Uterus (tissue), 4 donors: ENCODE data around the gene PLXNA4. TPM values are rescaled to one million over a fixed set of nuclear protein-coding genes. Genes with fewer than 3 reads are reported as not detected.

ENCODE experiments used
- DNase-seq, 2 donors: peaks; one replicate each; pipeline ENCODE4 v3.0.0-alpha.2; 2019 to 2020
- H3K27ac ChIP-seq, 2 donors: fragments of 200-600 bp; sonication (generic); 1 replicate in 1 of 2; 2 replicates in 1 of 2; pipeline ENCODE4 v1.5.1; 2016 to 2018
- H3K27me3 ChIP-seq, 2 donors: fragments of 200-600 bp; sonication (generic); one replicate each; pipeline ENCODE4 v1.5.1; 2018 to 2019; ENCODE audit warnings: control low read depth in 1 of 2
- H3K36me3 ChIP-seq, 2 donors: fragments of 200-600 bp; sonication (generic); one replicate each; pipeline ENCODE4 v1.5.1; 2019; ENCODE audit warnings: control low read depth in 1 of 2
- H3K4me1 ChIP-seq, 2 donors: fragments of 200-600 bp; sonication (generic); one replicate each; pipeline ENCODE4 v1.5.1; 2018 to 2019; ENCODE audit warnings: control low read depth in 1 of 2
- H3K4me3 ChIP-seq, 2 donors: fragments of 200-600 bp; sonication (generic); 1 replicate in 1 of 2; 2 replicates in 1 of 2; pipeline ENCODE4 v1.5.1; 2018 to 2019; ENCODE audit warnings: mild to moderate bottlenecking in 1 of 2
- H3K9me3 ChIP-seq, 2 donors: fragments of 200-600 bp; sonication (generic); one replicate each; pipeline ENCODE4 v1.5.1; 2019; ENCODE audit warnings: control low read depth in 1 of 2
- POLR2A ChIP-seq, 2 donors: fragments of 450-650 bp; IDR thresholded peaks; one replicate each; pipeline ENCODE4 v1.6.1; 2016; ENCODE audit warnings: antibody characterized with exemption in 2 of 2, mild to moderate bottlenecking in 1 of 2, moderate library complexity in 1 of 2
- intact Hi-C: fragments of 100-400 bp; cut with DNase I; formaldehyde crosslinking; loops from one replicate; pipeline ENCODE4 v1.15.1; 2023; ENCODE audit warnings: low total_unique reads
- total RNA-seq, 4 donors: library from RNA; depleted of rRNA in 3 of 4; stranded (reverse); fragments of >200 nt in 3 of 4; gene quantifications; one replicate each; pipeline versions ENCODE4 v1.1.0 to v1.2.4, GENCODE V29; 2014 to 2023
- TF ChIP-seq, protein P1 (sequence below), 4 experiments: fragments of 200-600 bp in 2 of 4; fragments of 450-650 bp in 2 of 4; sonication (generic) in 2 of 4; IDR thresholded peaks; one replicate each; pipeline ENCODE4 v1.5.1; 2016 to 2019; ENCODE audit warnings: antibody characterized with exemption in 4 of 4, mild to moderate bottlenecking in 2 of 4, moderate library complexity in 1 of 4
- donor health status: DM: yes; HTN: yes; CAD: no.

PLXNA4 gene
- total RNA-seq, 4 donors from 2014 or later, result 4.1 to 16.5 (median 7.7) TPM

DNA sequence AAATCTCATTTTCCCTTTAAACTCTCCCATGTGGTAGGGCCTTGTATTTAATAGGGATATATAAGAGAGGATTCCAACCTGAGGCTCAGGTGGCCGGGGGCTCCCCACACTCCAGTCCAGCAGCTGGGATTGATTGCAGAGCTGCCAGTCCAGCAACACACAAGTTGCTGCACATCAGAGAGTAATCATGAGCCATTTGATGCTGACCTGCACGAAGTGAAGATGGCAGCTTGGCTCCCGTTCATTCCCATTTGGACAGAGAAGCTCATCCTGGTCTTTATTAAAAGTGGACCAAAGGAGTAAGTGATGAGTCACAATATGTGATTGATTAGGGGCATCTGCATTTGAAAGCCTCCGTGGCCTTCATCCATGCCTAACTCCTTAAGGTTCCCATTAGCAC is 202.4 kb downstream of the PLXNA4 start:
- Histone ChIP-seq H3K4me1 (peaks cover 3 to 7% of the 10 kb centered on the region in 2 donors), H3K9me3 (no peaks in the 10 kb centered on the region), H3K27ac (no peak overlapping the region), H3K36me3 (no peaks in the 10 kb centered on the region), H3K4me3 (no peak overlapping the region), H3K27me3 (no peaks in the 10 kb centered on the region)
- no peak for TF ChIP-seq POLR2A (IDR thresholded peaks at IDR 0.05)
- TF ChIP-seq, protein P1, sequence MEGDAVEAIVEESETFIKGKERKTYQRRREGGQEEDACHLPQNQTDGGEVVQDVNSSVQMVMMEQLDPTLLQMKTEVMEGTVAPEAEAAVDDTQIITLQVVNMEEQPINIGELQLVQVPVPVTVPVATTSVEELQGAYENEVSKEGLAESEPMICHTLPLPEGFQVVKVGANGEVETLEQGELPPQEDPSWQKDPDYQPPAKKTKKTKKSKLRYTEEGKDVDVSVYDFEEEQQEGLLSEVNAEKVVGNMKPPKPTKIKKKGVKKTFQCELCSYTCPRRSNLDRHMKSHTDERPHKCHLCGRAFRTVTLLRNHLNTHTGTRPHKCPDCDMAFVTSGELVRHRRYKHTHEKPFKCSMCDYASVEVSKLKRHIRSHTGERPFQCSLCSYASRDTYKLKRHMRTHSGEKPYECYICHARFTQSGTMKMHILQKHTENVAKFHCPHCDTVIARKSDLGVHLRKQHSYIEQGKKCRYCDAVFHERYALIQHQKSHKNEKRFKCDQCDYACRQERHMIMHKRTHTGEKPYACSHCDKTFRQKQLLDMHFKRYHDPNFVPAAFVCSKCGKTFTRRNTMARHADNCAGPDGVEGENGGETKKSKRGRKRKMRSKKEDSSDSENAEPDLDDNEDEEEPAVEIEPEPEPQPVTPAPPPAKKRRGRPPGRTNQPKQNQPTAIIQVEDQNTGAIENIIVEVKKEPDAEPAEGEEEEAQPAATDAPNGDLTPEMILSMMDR (IDR thresholded peaks at IDR 0.05), result no peak
- no peak for DNase-seq
- intact Hi-C loops, result no loop called here

DNA sequence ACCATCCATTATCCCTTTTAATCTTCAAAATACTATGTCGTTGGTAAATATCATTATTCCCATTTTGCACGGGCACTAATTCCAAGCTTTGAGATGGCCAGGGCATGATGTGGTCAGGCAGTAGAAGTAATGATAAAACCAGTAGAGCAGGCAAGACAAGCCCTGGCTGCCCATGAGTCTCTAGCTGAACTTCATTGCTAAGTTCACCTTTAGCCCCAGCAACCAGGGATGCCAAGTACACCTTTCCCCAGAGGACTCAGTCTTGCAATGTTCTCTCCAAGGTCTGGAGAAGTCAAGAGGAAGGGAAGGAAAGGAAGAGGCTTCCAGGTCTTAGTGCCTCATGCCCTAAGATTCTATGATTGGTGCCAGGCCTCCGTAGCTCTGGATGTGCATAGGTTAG is 203.2 kb downstream of the PLXNA4 start:
- intact Hi-C loops, result no loop called here

DNA sequence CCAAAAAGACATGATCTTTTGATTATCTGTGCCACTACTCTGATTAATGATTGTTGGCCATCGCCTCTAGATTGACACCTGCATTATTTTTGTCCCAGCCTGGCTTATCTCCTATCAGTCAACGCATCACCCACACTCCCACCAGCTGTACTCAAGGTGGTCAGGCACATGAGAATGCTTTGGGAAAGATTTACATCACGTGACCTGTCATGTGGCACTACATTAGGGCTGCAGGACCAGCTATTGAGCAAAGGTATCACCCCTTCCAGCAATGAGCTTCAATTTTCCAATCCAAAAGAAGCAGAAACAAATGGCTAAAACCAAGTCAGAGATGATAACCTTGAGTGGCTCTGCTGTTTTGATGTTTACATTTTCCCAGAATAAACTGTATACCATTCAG is 204.3 kb downstream of the PLXNA4 start:
- Histone ChIP-seq H3K36me3 (no peaks in the 10 kb centered on the region), H3K27ac (no peak overlapping the region), H3K27me3 (no peaks in the 10 kb centered on the region), H3K9me3 (no peaks in the 10 kb centered on the region), H3K4me1 (peaks cover 3 to 7% of the 10 kb centered on the region in 2 donors), H3K4me3 (no peak overlapping the region)
- DNase-seq, result no peak
- intact Hi-C loops, result no loop called here
- no peak for TF ChIP-seq POLR2A (IDR thresholded peaks at IDR 0.05)
- TF ChIP-seq, protein P1 (IDR thresholded peaks at IDR 0.05), result no peak

More for the DNA sequence above, 203.2 kb downstream of the PLXNA4 start:
- Histone ChIP-seq H3K27ac (no peak overlapping the region), H3K4me1 (peaks cover 3 to 7% of the 10 kb centered on the region in 2 donors), H3K27me3 (no peaks in the 10 kb centered on the region), H3K9me3 (no peaks in the 10 kb centered on the region), H3K36me3 (no peaks in the 10 kb centered on the region), H3K4me3 (no peak overlapping the region)
- TF ChIP-seq POLR2A (IDR thresholded peaks at IDR 0.05), result no peak
- TF ChIP-seq, protein P1 (IDR thresholded peaks at IDR 0.05), result no peak
- no peak for DNase-seq

DNA sequence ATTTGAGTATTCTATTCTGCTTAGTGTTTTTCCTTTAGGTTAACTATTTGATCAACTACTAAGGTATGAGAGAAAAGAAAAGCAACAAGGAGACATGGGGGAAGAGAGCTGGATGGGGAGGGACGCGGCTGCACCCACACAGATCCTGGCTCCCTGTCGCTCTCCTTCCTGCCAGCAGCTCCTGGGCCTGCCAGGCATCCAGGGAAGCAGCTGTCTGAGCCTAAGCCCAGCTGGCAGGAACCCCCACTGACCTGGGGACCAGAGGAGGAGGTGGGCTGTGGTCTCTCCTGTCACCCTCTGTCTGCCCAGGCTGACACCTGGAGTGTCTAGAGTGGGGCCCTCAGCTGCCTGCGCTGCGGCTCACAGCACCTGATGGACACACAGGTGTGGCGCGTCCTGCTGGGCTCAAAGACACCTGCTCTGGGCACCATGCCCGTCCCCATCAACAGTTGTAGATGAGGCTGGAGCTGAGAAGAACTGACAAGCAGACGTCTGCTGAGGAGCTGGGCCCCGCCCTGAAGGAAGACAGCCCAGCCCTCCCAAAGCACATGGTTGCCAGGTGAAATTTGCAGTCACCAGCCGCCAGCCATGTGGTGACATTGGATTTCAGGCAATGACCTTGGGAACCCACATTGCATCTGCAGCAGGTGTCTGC is 207.9 kb downstream of the PLXNA4 start:
- intact Hi-C loops, result no loop called here
- no peak for TF ChIP-seq POLR2A (IDR thresholded peaks at IDR 0.05)
- TF ChIP-seq, protein P1 (IDR thresholded peaks at IDR 0.05), result no peak
- no peak overlapping the region for H3K27ac ChIP-seq
- H3K27me3 ChIP-seq, result no peaks in the 10 kb centered on the region
- DNase-seq, result no peak
- no peak overlapping the region for H3K4me3 ChIP-seq
- H3K4me1 ChIP-seq, result no peaks in the 10 kb centered on the region
- H3K36me3 ChIP-seq, result no peaks in the 10 kb centered on the region
- no peaks in the 10 kb centered on the region for H3K9me3 ChIP-seq

DNA sequence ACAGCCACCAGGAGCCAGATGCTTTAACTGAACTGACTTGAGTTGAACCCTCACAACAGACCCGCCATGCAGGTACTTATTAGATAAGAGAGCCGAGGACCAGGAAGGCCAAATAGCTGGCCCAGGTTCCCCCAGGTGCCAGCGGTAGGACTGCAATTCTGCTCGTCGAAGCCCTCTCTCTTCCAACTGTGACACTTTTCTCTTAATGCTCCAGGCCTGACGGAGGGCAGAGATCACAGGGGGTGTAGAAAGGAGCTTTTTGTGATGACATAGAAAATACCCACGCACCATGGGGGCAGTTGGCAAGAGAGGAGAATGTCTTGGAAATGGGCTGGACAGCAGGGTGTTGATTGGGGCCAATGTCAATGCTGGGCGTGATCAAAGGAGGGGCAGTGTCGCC is 208.5 kb downstream of the PLXNA4 start:
- Histone ChIP-seq H3K27ac (no peak overlapping the region), H3K4me1 (no peaks in the 10 kb centered on the region), H3K9me3 (no peaks in the 10 kb centered on the region), H3K36me3 (no peaks in the 10 kb centered on the region), H3K4me3 (no peak overlapping the region), H3K27me3 (no peaks in the 10 kb centered on the region)
- intact Hi-C loops, result no loop called here
- no peak for TF ChIP-seq POLR2A (IDR thresholded peaks at IDR 0.05)
- TF ChIP-seq, protein P1 (IDR thresholded peaks at IDR 0.05), result no peak
- DNase-seq, result no peak
